ENCODE data around the gene CATSPERZ. TPM values are rescaled to one million over a fixed set of nuclear protein-coding genes. Genes with fewer than 3 reads are reported as not detected.
A peak's percentile ranks its signal among the peaks of the same experiment; 100 is the strongest.
"Not testable (repeated sequence)": the region's sequence is repeated elsewhere in the genome, so short reads cannot be mapped to it uniquely, and the experiment has no call there.

CATSPERZ gene
- total RNA-seq, 2 experiments from 2014 or later: not detected

DNA sequence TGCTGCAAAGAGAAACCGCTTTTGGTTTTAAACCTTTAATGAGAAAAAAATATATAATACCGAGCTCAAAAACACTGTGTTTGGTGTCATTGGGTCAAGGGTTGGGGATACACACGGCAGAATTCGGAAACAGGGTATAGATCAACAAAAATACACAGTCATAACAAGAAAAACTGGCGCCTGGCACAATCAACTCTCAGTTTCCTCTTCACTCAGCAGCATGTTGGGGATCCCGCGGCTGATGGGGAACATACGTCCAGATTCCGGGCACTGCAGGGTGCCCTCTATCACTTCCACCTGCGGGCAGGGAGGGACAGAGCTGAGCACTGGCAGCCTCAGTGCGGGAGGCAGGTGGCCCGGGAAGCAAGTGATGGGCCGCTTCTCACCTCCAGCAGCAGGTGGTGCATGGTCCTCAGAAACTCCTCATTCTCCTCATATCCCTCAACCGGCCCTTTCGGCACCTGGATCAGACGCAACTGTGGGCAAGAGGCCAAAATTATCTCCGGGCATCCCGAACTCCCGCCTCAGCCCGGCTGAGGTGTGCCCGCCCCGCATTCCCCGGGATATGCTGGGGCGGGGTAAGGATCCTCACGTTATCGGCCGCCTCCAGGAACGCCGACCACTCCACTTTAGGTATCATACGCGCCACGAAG, 16.6 kb downstream of the CATSPERZ start:
- Mint-ChIP-seq H3K27me3 (no peaks in the 10 kb centered on the region), H3K4me3 (peak overlapping the region; percentile 94), H3K9me3 (no peaks in the 10 kb centered on the region), H3K27ac (peak overlapping the region; percentile 100), H3K4me1 (peaks cover 47% of the 10 kb centered on the region), H3K36me3 (peaks cover 33% of the 10 kb centered on the region)
- DNase-seq: no peak

DNA sequence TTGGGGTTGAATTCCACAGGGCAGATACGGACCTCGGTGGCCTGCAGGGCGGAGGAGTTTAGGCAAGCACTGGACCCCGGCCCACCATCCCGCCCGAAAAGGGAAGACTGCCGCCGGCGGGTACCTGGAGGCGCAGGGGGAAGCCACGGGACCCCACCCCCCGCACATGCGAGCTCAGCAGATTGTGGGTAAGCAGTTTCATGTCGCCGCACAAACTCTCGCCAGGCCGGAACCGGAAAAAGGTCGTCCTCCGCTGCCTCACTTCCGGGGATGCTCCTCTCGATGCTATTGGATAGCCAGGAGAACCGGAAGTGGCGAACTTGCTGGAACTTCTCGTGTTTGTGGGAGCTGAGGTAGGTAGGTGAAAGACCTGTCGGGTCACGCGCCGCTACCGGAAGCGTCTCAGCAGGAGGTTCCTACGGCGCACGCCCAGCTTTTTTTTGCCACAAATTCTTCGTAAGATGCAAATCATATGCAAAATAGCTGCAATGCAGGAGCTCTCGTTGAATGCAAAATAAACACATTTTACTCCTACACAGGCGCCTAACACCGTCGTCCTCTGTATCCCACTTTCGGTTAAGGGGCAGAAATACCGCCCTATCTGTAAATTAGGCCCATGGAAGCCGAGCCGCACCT, 17.3 kb downstream of the CATSPERZ start, which contains the start of gene TRMT112:
Gene TRMT112 (minus strand): TSS at position 235 of the 636 bp plus-strand sequence. CDS start 33 bp downstream, at position 202.
- H3K4me3 Mint-ChIP-seq: peak within 1 kb of the TSS; percentile 94
- no peaks in the 10 kb centered on the region for H3K9me3 Mint-ChIP-seq
- peaks cover 48% of the 10 kb centered on the region for H3K4me1 Mint-ChIP-seq
- peak within 1 kb of the TSS; percentile 100 for H3K27ac Mint-ChIP-seq
- peak; percentile 95 for DNase-seq
- H3K36me3 Mint-ChIP-seq: peaks cover 35% of the 10 kb centered on the region
- H3K27me3 Mint-ChIP-seq: no peaks in the 10 kb centered on the region

DNA sequence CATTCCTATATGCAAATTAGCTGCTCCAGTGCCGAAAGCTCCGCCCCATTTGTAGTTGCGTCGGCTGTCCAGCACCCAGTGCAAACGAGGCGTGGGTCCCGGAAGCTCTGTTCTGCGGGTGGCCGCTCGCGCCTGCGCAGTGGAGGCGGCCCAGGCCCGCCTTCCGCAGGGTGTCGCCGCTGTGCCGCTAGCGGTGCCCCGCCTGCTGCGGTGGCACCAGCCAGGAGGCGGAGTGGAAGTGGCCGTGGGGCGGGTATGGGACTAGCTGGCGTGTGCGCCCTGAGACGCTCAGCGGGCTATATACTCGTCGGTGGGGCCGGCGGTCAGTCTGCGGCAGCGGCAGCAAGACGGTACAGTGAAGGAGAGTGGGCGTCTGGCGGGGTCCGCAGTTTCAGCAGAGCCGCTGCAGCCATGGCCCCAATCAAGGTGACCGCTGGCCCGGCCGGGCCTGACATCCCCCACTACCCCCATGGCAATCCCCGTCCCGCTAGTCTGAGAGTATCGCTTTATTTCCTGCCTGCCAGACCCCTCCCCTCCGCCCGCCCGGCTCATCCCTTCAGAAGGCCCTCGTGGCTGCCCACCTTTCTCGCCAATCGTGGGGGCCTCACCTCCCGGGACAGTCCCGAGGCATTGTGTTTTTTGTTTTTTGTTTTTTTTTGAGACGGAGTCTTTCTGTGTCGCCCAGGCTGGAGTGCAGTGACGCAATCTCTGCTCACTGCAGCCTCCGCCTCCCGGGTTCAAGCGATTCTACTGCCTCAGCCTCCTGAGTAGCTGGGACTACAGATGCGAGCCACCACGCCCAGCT, 18.0 kb downstream of the CATSPERZ start, which contains the start of gene PRDX5:
Gene PRDX5 (plus strand): TSS at position 161 of the 805 bp plus-strand sequence. CDS start 95 bp downstream, at position 256.
- peaks cover 40% of the 10 kb centered on the region for H3K4me1 Mint-ChIP-seq
- peak; percentile 98 for DNase-seq
- H3K9me3 Mint-ChIP-seq: no peaks in the 10 kb centered on the region
- H3K27ac Mint-ChIP-seq: peak within 1 kb of the TSS; percentile 100
- H3K4me3 Mint-ChIP-seq: peak within 1 kb of the TSS; percentile 94
- H3K27me3 Mint-ChIP-seq: no peaks in the 10 kb centered on the region
- peaks cover 31% of the 10 kb centered on the region for H3K36me3 Mint-ChIP-seq

DNA sequence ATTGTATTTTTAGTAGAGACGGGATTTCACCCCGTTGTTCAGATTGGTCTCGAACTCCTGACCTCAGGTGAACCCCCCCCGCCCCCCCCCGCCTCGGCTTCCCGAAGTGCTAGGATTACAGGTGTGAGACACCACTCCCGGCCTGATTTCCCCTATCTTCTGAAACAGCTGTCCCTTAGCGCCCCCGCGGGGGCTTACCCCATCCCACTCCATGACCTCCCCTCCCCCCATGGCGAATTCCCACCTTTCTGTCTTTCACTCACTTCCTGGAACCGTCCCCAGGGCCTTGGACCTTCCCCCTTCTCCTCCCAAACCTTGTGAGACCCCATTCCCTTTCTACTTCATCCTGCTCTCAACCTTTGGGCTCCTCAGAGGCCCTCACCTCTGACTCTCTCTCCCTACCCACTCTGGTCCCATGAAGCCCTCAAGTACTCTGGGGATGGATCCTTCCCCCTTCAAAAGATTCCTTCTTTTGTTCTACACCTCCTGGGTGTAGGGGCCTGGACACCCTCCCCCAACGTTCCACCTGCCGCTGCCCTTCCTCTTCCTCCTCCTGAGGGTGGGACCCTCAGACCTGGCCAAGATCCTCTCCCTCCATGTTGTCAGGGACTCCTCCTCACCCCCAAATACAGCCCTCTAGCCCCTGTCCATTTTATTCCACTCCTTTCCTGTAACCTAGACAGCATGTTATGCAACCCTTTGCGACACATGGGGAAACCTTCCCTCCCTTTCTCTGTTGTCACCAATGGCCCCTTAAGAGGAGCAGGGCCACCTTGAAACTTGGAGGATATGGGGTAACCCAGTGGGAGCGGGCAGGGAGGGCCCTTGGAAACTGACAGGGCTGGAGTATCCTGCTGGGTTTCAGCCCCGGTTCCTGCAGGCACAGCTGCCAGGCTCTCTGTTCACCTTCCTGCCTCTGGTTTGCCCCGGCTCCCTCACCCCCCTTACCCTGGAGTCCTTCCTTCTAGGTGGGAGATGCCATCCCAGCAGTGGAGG, 18.9 kb downstream of the CATSPERZ start:
- H3K27me3 Mint-ChIP-seq: no peaks in the 10 kb centered on the region
- H3K4me3 Mint-ChIP-seq: peak overlapping the region; percentile 94

DNA sequence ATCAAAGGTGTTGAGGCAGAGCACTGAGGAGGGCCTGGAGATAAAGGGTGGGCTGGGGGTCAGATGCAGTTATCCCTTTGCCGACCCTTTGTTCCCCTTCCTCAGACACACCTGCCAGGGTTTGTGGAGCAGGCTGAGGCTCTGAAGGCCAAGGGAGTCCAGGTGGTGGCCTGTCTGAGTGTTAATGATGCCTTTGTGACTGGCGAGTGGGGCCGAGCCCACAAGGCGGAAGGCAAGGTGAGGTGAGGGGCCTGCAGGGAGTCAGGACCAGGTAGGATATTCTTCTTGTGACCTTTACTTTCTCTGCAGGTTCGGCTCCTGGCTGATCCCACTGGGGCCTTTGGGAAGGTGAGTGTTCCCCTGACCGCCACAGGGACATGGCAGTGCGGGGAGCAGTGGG, 20.4 kb downstream of the CATSPERZ start:
- Mint-ChIP-seq H3K27ac (no peak overlapping the region), H3K27me3 (no peaks in the 10 kb centered on the region), H3K4me3 (peak overlapping the region; percentile 29), H3K9me3 (no peaks in the 10 kb centered on the region), H3K36me3 (peaks cover 27% of the 10 kb centered on the region), H3K4me1 (peaks cover 33% of the 10 kb centered on the region)
- no peak for DNase-seq

More for the DNA sequence above, 18.9 kb downstream of the CATSPERZ start:
- H3K27ac Mint-ChIP-seq: peak overlapping the region; percentile 100
- H3K9me3 Mint-ChIP-seq: no peaks in the 10 kb centered on the region
- H3K36me3 Mint-ChIP-seq: peaks cover 30% of the 10 kb centered on the region
- DNase-seq: no peak
- H3K4me1 Mint-ChIP-seq: peaks cover 40% of the 10 kb centered on the region

DNA sequence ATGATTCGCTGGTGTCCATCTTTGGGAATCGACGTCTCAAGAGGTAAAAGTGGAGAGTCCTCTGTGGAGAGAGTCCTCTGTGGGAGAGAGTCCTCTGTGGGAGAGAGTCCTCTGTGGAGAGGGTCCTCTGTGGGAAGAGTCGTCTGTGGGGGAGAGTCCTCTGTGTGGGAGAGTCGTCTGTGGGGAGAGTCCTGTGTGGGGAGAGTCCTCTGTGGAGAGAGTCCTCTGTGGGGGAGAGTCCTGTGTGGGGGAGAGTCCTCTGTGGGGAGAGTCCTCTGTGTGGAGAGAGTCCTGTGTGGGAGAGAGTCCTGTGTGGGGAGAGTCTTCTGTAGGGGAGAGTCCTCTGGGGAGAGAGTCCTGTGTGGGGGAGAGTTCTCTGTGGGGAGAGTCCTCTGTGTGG, 20.9 kb downstream of the CATSPERZ start:
- Mint-ChIP-seq H3K36me3 (peaks cover 27% of the 10 kb centered on the region), H3K9me3 (no peaks in the 10 kb centered on the region), H3K27ac (peak overlapping the region; percentile 27), H3K4me1 (peaks cover 33% of the 10 kb centered on the region), H3K4me3 (no peak overlapping the region), H3K27me3 (no peaks in the 10 kb centered on the region)
- DNase-seq: no peak

DNA sequence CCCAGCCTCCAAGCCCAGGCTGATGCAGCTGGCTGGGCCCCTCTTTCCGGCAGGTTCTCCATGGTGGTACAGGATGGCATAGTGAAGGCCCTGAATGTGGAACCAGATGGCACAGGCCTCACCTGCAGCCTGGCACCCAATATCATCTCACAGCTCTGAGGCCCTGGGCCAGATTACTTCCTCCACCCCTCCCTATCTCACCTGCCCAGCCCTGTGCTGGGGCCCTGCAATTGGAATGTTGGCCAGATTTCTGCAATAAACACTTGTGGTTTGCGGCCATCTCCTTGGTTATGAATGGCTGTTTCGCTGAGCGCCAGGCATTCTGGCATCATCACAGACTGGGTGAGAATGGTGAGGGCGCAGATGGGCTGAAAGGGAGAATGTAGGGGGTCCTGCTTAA, 21.4 kb downstream of the CATSPERZ start:
- peaks cover 29% of the 10 kb centered on the region for H3K4me1 Mint-ChIP-seq
- H3K9me3 Mint-ChIP-seq: no peaks in the 10 kb centered on the region
- H3K36me3 Mint-ChIP-seq: peaks cover 23% of the 10 kb centered on the region
- H3K27me3 Mint-ChIP-seq: no peaks in the 10 kb centered on the region
- DNase-seq: no peak
- no peak overlapping the region for H3K27ac Mint-ChIP-seq
- H3K4me3 Mint-ChIP-seq: no peak overlapping the region

DNA sequence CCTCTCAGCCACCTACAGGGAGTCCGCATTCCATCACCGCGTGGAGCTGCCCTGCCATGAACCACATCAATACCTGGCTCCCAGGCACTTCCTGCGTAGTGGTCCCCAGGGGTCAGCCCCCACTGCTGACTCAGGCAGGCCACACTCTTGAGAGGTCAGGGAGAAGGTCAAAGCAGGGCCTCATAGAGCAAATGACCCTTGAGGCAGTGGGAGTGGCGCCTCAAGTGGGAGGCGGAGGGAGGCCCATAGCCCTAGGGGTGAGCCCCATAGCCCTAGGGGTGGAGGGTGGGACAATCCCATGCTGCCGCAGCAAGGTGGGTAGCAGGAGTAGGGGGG, 22.7 kb downstream of the CATSPERZ start:
- H3K36me3 Mint-ChIP-seq: peaks cover 12% of the 10 kb centered on the region
- H3K9me3 Mint-ChIP-seq: no peaks in the 10 kb centered on the region
- peaks cover 23% of the 10 kb centered on the region for H3K4me1 Mint-ChIP-seq
- DNase-seq: no peak
- no peaks in the 10 kb centered on the region for H3K27me3 Mint-ChIP-seq
- no peak overlapping the region for H3K4me3 Mint-ChIP-seq
- no peak overlapping the region for H3K27ac Mint-ChIP-seq

DNA sequence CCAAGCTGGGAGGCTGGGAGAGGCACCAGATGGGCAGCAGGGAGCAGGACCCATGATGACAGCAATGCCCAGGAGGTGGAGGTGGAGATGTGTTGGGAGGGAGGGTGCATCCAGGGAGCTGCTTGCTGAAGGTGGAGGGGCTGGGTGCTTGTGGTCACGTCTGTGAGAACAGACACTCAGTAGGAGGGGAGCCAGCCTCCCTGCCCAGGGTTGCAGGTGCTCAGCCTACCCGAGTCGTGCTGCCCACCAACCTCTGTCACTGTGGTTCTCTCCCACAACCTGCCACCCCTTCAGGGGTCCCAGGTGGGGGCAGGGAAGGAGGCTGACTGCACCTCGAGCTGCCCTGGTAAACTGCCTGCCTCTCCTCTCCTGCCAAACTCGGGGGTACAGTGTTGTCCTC, 23.2 kb downstream of the CATSPERZ start:
- DNase-seq: no peak
- no peak overlapping the region for H3K27ac Mint-ChIP-seq
- H3K4me3 Mint-ChIP-seq: no peak overlapping the region
- peaks cover 12% of the 10 kb centered on the region for H3K36me3 Mint-ChIP-seq
- peaks cover 23% of the 10 kb centered on the region for H3K4me1 Mint-ChIP-seq
- no peaks in the 10 kb centered on the region for H3K27me3 Mint-ChIP-seq
- no peaks in the 10 kb centered on the region for H3K9me3 Mint-ChIP-seq

DNA sequence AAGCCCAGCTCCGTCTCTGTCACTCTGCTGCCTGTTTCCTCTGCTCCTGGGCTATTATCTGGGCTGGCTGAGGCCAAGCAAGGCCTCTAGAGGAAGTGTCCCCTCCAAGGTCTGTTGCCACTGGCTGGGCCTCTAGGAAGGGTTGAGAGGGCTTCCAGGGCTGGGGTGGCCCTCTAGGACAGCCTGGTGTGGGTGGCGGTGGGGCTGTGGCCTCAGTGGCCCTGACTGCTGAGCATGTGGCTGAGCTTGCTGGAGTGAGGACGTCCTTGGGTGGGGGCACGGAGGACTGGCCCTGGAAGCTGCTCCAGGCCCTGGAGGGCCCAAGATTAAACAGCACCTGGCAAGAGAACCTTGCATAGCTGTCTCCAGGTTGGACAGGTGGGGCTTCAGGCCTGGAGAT, 23.8 kb downstream of the CATSPERZ start:
- H3K4me3 Mint-ChIP-seq, H3K27ac Mint-ChIP-seq, DNase-seq, H3K27me3 Mint-ChIP-seq, H3K9me3 Mint-ChIP-seq: not testable (repeated sequence)
- Mint-ChIP-seq H3K4me1 (peaks cover 20% of the 10 kb centered on the region), H3K36me3 (peaks cover 11% of the 10 kb centered on the region)

DNA sequence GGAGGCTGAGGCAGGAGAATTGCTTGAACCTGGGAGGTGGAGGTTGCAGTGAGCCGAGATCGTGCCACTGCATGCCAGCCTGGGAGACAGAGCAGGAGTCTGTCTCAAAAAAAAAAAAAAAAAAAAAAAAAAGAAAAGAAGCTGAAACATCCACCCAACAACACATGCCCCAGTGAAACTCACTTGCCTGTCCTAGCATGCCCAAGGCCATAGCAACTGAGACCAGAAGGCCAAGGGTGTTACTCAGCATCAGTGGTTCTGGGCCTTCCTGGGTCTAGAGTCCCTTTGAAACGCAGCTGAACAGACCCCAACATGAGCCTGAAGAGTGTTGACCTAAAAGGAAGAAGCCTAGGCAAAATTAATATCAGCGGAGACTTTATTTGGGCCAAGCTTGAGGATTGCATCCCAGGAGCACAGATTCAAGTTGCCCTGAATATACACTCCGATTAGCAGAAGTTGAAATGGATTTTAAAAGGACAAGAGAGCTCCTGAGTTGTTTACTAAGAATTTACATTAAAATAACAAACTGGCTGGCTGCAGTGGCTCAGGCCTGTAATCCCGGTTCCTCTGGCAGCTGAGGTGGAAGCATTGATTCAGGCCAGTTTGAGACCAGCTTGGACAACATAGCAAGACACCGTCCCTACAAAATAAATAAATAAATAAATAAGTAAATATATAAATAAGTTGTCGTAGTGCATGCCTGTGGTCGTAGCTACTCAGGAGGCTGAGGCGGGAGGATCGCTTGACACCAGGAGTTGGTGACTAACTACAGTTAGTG, 24.7 kb downstream of the CATSPERZ start:
- peaks cover 8% of the 10 kb centered on the region for H3K36me3 Mint-ChIP-seq
- peaks cover 12% of the 10 kb centered on the region for H3K4me1 Mint-ChIP-seq
- H3K27ac Mint-ChIP-seq: no peak overlapping the region
- no peaks in the 10 kb centered on the region for H3K27me3 Mint-ChIP-seq
- DNase-seq: no peak
- no peaks in the 10 kb centered on the region for H3K9me3 Mint-ChIP-seq
- H3K4me3 Mint-ChIP-seq: no peak overlapping the region

DNA sequence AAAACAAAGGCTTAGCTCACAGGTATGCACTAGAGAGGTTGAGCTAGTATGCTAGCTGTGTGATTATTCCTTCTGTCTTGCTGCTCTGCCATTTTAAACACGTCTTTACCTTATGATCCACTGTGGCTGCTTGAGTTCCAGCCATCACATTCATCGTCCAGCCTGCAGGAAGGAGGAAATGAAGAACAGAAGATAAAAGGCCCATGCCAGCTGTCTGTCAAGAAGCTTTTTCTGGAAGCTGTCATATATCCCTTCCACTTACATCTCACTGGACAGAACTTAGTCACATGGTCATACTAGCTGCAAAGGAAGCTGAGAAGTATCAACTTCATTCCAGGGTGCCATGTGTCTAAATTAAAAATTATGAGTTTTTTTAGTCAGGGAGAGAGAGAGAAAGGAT, 27.2 kb downstream of the CATSPERZ start:
- H3K27ac Mint-ChIP-seq: no peak overlapping the region
- no peaks in the 10 kb centered on the region for H3K36me3 Mint-ChIP-seq
- H3K27me3 Mint-ChIP-seq: no peaks in the 10 kb centered on the region
- peaks cover 6% of the 10 kb centered on the region for H3K4me1 Mint-ChIP-seq
- DNase-seq: no peak
- no peaks in the 10 kb centered on the region for H3K9me3 Mint-ChIP-seq
- H3K4me3 Mint-ChIP-seq: no peak overlapping the region

DNA sequence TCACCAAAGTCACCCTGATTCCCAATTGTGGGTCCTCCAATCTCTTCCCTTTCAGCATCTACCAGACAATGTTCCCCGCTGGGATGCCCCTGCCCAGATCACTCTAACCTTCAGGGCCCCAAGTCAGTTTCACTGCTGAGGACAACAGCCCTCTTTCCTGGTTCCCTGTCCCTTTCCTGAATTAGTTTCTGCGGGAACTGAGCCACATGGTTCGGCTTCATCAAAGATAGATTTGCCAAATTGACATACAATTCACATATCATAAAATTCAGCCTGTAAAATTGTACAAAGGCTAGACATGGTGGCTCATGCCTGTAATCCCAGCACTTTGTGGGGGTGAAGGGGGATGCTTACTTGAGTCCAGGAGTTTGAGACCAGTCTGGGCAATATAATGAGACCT, 27.8 kb downstream of the CATSPERZ start:
- H3K27ac Mint-ChIP-seq: no peak overlapping the region
- peaks cover 6% of the 10 kb centered on the region for H3K4me1 Mint-ChIP-seq
- H3K9me3 Mint-ChIP-seq: no peaks in the 10 kb centered on the region

DNA sequence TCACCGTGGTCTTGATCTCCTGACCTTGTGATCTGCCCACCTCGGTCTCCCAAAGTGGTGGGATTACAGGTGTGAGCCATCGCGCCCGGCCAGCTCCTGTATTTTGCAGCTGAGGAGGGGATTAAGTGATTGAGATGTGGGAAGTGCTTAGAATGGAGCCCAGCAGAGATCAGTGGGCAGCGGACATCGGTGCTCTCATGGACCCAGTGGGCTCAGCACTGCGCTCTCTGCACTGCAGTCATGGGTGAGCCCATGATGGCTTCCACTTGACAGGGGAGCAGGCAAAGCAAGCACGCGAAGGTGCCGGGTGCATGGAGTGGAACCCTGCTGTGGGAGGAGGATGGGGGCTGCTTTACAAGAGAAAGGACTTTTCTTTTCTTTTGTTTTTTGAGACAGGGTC, 30.7 kb downstream of the CATSPERZ start:
- DNase-seq: no peak
- Mint-ChIP-seq H3K36me3 (peaks cover 2% of the 10 kb centered on the region), H3K9me3 (no peaks in the 10 kb centered on the region), H3K4me3 (no peak overlapping the region), H3K27me3 (no peaks in the 10 kb centered on the region), H3K27ac (no peak overlapping the region), H3K4me1 (peaks cover 12% of the 10 kb centered on the region)

More for the DNA sequence above, 27.8 kb downstream of the CATSPERZ start:
- Mint-ChIP-seq H3K4me3 (no peak overlapping the region), H3K27me3 (no peaks in the 10 kb centered on the region), H3K36me3 (no peaks in the 10 kb centered on the region)
- no peak for DNase-seq

All from activated naive CD8-positive, alpha-beta T cell treated with anti-CD3 and anti-CD28 coated beads for 36 hours (primary cell).